HG03442 (cell line): ENCODE data around the gene PCED1B.
"Not testable (repeated sequence)": the region's sequence is repeated elsewhere in the genome, so short reads cannot be mapped to it uniquely, and the experiment has no call there.

Source experiments
- ATAC-seq: cut with Tn5 transposase; IDR thresholded peaks from one replicate; pipeline ENCODE4 v1.9.1; 2021; ENCODE audit warnings: mild to moderate bottlenecking, moderate library complexity; ENCODE audit not compliant: unreplicated experiment

The PCED1B gene

GRCh38 chr12:47202176-47202575 lies 122.8 kb downstream of the PCED1B start:
- no peak for ATAC-seq

GRCh38 chr12:47205532-47206449 lies 126.4 kb downstream of the PCED1B start:
- no peak for ATAC-seq

- ATAC-seq = no peak
These were observed 127.3 kb downstream of the PCED1B start for GRCh38 chr12:47206450-47207339.

GRCh38 chr12:47207340-47207717 lies 127.9 kb downstream of the PCED1B start:
- peak; percentile 50 for ATAC-seq

GRCh38 chr12:47207829-47208248 lies 128.4 kb downstream of the PCED1B start:
- ATAC-seq = peak; percentile 70

GRCh38 chr12:47209014-47209413 lies 129.6 kb downstream of the PCED1B start:
- no peak for ATAC-seq

GRCh38 chr12:47210776-47211175 lies 131.4 kb downstream of the PCED1B start:
- no peak for ATAC-seq

- no peak for ATAC-seq
These were observed 133.2 kb downstream of the PCED1B start for GRCh38 chr12:47212701-47213039.

- no peak for ATAC-seq
These were observed 134.0 kb downstream of the PCED1B start for GRCh38 chr12:47213396-47213795.

- no peak for ATAC-seq
These were observed 134.7 kb downstream of the PCED1B start for GRCh38 chr12:47214001-47214619.

- ATAC-seq = no peak
These were observed 135.3 kb downstream of the PCED1B start for GRCh38 chr12:47214771-47215170.

- ATAC-seq = peak; percentile 55
These were observed 136.8 kb downstream of the PCED1B start for GRCh38 chr12:47216150-47216677.

- not testable (repeated sequence) for ATAC-seq
These were observed 138.1 kb downstream of the PCED1B start for GRCh38 chr12:47217595-47217869.

GRCh38 chr12:47218191-47218654 lies 138.8 kb downstream of the PCED1B start:
- ATAC-seq = peak; percentile 44

GRCh38 chr12:47219243-47219642 lies 139.8 kb downstream of the PCED1B start:
- ATAC-seq = no peak

GRCh38 chr12:47221256-47222023 lies 142.0 kb downstream of the PCED1B start:
- no peak for ATAC-seq

- ATAC-seq = no peak
These were observed 143.2 kb downstream of the PCED1B start for GRCh38 chr12:47222520-47223030.

- ATAC-seq = no peak
These were observed 143.8 kb downstream of the PCED1B start for GRCh38 chr12:47223031-47223847.

GRCh38 chr12:47223848-47224213 lies 144.4 kb downstream of the PCED1B start:
- ATAC-seq = no peak
